Testis (tissue), 2 donors: Measurements from ENCODE around the gene DOP1B.

Experiments
- CTCF ChIP-seq, 3 experiments: fragments of 450-650 bp in 2 of 3; fragments of 200-600 bp in 1 of 3; sonication (generic) in 1 of 3; IDR thresholded peaks; one replicate each; pipeline ENCODE4 v1.5.1; 2016 to 2019; ENCODE audit warnings: antibody characterized with exemption in 3 of 3, mild to moderate bottlenecking in 2 of 3, moderate library complexity in 1 of 3
- POLR2A ChIP-seq: fragments of 450-650 bp; IDR thresholded peaks from one replicate; pipeline ENCODE4 v1.6.1; 2017; ENCODE audit warnings: antibody characterized with exemption, mild to moderate bottlenecking, moderate library complexity

- TF ChIP-seq CTCF (IDR thresholded peaks at IDR 0.05), result no peak
- TF ChIP-seq POLR2A, result no peak
Observed at GRCh38 chr21:36149788-36150711, 6.6 kb upstream of the DOP1B start.
